ENCODE data around the gene NKAPD1. TPM values are rescaled to one million over a fixed set of nuclear protein-coding genes. Genes with fewer than 3 reads are reported as not detected.

Gene NKAPD1
- total and polyA plus RNA-seq, 2 donors (not counting 1 experiment from before 2014, with no cell fraction given) = 4.5 to 22.8 TPM

DNA sequence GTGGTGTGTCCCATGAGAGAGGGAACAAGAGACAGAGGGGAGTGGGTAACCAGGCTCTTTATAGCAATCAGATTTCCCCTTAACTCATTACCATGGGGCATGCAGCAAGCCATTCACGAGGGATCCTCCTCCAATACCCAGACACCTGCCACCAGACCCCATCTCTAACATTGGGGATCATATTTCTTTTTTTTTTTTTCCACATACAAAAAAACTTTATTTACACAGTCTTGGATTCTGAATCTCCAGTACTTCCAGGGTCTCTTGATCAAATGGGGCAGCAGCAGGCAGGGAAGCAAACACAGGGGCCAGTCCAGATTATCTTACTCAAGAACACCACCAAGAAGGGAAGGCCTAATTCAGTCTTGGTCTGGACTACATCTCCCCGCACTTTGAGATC is 44.6 kb upstream of the NKAPD1 start:
- Histone ChIP-seq H3K4me1 (ENCODE audit: control insufficient read depth in 2 of 2, insufficient read depth in 2 of 2, low read length in 2 of 2) (peaks cover 5 to 9% of the 10 kb centered on the region in 2 donors), H3K36me3 (replicated peaks in 1 of 2; ENCODE audit: control extremely low read depth in 1 of 2, control insufficient read depth in 1 of 2, extremely low read depth in 1 of 2, insufficient read depth in 2 of 2, low read length in 1 of 2) (peaks cover 2 to 38% of the 10 kb centered on the region in 2 experiments), H3K4me2 (replicated peaks; ENCODE audit: low read depth, low read length, poor library complexity, severe bottlenecking) (no peak overlapping the region), H3K9ac (ENCODE audit: low read length) (no peak overlapping the region), H3K4me3 (ENCODE audit: control extremely low read depth in 1 of 5, extremely low read depth in 1 of 5, insufficient read depth in 1 of 5, low read depth in 2 of 5, low read length in 4 of 5) (no peak overlapping the region), H3K27ac (ENCODE audit: low read length in 2 of 2) (no peak overlapping the region), H3K9me3 (ENCODE audit: control extremely low read depth in 1 of 3, control insufficient read depth in 2 of 3, insufficient read depth in 1 of 3, low read length in 2 of 3) (no peaks in the 10 kb centered on the region), H3K79me2 (ENCODE audit: control insufficient read depth, insufficient read depth, low read length) (peaks cover 16% of the 10 kb centered on the region), H3K27me3 (replicated peaks in 1 of 4; ENCODE audit: control extremely low read depth in 1 of 4, control insufficient read depth in 3 of 4, insufficient read depth in 4 of 4, low read length in 3 of 4) (no peaks in the 10 kb centered on the region), H4K20me1 (ENCODE audit: control insufficient read depth, insufficient read depth, low read length, poor library complexity, severe bottlenecking) (no peaks in the 10 kb centered on the region), H2AFZ (ENCODE audit: insufficient read depth, low read depth, low read length, poor library complexity, severe bottlenecking) (no peak overlapping the region)
- ATAC-seq (ENCODE audit: low read depth) (no peak), DNase-seq (no peak)
- ChIA-PET POLR2A (no interaction called here), CTCF (no interaction called here)
- Mint-ChIP-seq H3K27me3 (no peaks in the 10 kb centered on the region), H3K4me1 (peaks cover 18% of the 10 kb centered on the region), H3K27ac (no peak overlapping the region), H3K4me3 (no peak overlapping the region), H3K9me3 (ENCODE audit: insufficient read depth) (no peaks in the 10 kb centered on the region)
- TF ChIP-seq EZH2 (IDR thresholded peaks at IDR 0.05; ENCODE audit: borderline replicate concordance, insufficient read depth, low read depth, low read length, poor library complexity, severe bottlenecking) = no peak
- TF ChIP-seq, protein P1, sequence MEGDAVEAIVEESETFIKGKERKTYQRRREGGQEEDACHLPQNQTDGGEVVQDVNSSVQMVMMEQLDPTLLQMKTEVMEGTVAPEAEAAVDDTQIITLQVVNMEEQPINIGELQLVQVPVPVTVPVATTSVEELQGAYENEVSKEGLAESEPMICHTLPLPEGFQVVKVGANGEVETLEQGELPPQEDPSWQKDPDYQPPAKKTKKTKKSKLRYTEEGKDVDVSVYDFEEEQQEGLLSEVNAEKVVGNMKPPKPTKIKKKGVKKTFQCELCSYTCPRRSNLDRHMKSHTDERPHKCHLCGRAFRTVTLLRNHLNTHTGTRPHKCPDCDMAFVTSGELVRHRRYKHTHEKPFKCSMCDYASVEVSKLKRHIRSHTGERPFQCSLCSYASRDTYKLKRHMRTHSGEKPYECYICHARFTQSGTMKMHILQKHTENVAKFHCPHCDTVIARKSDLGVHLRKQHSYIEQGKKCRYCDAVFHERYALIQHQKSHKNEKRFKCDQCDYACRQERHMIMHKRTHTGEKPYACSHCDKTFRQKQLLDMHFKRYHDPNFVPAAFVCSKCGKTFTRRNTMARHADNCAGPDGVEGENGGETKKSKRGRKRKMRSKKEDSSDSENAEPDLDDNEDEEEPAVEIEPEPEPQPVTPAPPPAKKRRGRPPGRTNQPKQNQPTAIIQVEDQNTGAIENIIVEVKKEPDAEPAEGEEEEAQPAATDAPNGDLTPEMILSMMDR (IDR thresholded peaks at IDR 0.05) = no peak
- 100% methylated on average over 1 of the region's 2 CpGs for WGBS (ENCODE audit: insufficient coverage)
- intact Hi-C loops (cut with micrococcal nuclease) = loop anchor here (10.0 kb wide), 2 partner anchors 55 to 1735 kb away; partner anchors contain the start of gene RDX

DNA sequence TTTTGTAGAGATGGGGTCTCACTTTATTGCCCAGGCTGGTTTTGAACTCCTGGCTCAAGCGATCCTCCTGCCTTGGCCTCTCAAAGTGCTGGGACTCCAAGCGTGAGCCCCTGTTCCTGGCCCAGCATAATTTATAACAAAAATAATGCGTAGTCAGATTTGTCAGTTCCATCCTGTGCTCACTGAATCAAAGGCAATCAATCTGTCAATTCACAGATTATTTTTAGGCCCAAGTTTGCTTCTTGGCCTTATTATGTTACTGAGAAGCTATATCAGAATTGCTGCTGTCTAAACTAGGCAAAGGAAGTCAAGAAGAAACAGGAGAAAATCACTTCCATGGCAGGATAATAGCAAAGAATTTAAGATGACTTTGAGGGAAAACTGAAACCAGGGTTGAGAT is 40.2 kb upstream of the NKAPD1 start:
- H3K36me3 ChIP-seq (replicated peaks in 1 of 2; ENCODE audit: control extremely low read depth in 1 of 2, control insufficient read depth in 1 of 2, extremely low read depth in 1 of 2, insufficient read depth in 2 of 2, low read length in 1 of 2) = peaks cover 6 to 43% of the 10 kb centered on the region in 2 experiments

More for the DNA sequence above, 40.2 kb upstream of the NKAPD1 start:
- Histone ChIP-seq H3K79me2 (ENCODE audit: control insufficient read depth, insufficient read depth, low read length) (no peaks in the 10 kb centered on the region), H3K9me3 (ENCODE audit: control extremely low read depth in 1 of 3, control insufficient read depth in 2 of 3, insufficient read depth in 1 of 3, low read length in 2 of 3) (no peaks in the 10 kb centered on the region), H4K20me1 (ENCODE audit: control insufficient read depth, insufficient read depth, low read length, poor library complexity, severe bottlenecking) (no peaks in the 10 kb centered on the region), H3K4me1 (ENCODE audit: control insufficient read depth in 2 of 2, insufficient read depth in 2 of 2, low read length in 2 of 2) (no peaks in the 10 kb centered on the region), H3K27ac (ENCODE audit: low read length in 2 of 2) (no peak overlapping the region), H2AFZ (ENCODE audit: insufficient read depth, low read depth, low read length, poor library complexity, severe bottlenecking) (no peak overlapping the region), H3K4me2 (replicated peaks; ENCODE audit: low read depth, low read length, poor library complexity, severe bottlenecking) (no peak overlapping the region), H3K4me3 (ENCODE audit: control extremely low read depth in 1 of 5, extremely low read depth in 1 of 5, insufficient read depth in 1 of 5, low read depth in 2 of 5, low read length in 4 of 5) (no peak overlapping the region), H3K9ac (ENCODE audit: low read length) (no peak overlapping the region), H3K27me3 (replicated peaks in 1 of 4; ENCODE audit: control extremely low read depth in 1 of 4, control insufficient read depth in 3 of 4, insufficient read depth in 4 of 4, low read length in 3 of 4) (no peaks in the 10 kb centered on the region)
- POLR2A ChIA-PET = no interaction called here
- Mint-ChIP-seq H3K27me3 (no peaks in the 10 kb centered on the region), H3K4me1 (no peaks in the 10 kb centered on the region), H3K27ac (no peak overlapping the region), H3K9me3 (ENCODE audit: insufficient read depth) (no peaks in the 10 kb centered on the region), H3K4me3 (no peak overlapping the region)
- CTCF ChIA-PET = no interaction called here
- ATAC-seq (ENCODE audit: low read depth) = no peak
- 100% methylated on average over 2 of the region's 3 CpGs for WGBS (ENCODE audit: insufficient coverage)
- TF ChIP-seq EZH2 (IDR thresholded peaks at IDR 0.05; ENCODE audit: borderline replicate concordance, insufficient read depth, low read depth, low read length, poor library complexity, severe bottlenecking) = no peak
- TF ChIP-seq, protein P1 (IDR thresholded peaks at IDR 0.05) = no peak
- DNase-seq = no peak
- intact Hi-C loops (cut with micrococcal nuclease) = no loop called here
